GM19043 (cell line): ENCODE results near the gene ZNF687.
A peak's percentile ranks its signal among the peaks of the same experiment; 100 is the strongest.

Experiments used
- ATAC-seq: cut with Tn5 transposase; IDR thresholded peaks from one replicate; pipeline ENCODE4 v1.9.1; 2021; ENCODE audit warnings: low read depth; ENCODE audit not compliant: unreplicated experiment

The ZNF687 gene

GRCh38 chr1:151311589-151312331 lies 29.7 kb downstream of the ZNF687 start:
- ATAC-seq, result no peak

DNA sequence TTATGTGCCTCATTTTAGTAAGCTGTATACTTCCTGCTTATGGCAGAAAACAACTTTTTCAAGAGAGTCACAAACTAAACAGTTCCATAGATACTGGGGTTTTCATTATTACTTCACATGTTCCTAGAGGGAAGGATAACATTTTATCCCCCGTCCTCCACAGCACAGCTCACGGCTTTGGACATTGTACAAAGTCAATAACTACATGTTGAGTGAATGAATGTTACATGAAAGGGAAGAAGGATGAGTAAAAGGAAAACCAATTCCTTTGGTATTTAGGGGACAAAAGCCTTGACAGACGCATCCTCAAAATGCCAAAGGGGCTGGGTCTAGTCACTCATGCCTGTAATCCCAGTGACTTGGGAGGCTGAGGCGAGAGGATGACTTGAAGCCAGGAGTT lies 30.3 kb downstream of the ZNF687 start:
- no peak for ATAC-seq

- no peak for ATAC-seq
Observed at GRCh38 chr1:151312826-151313225, 30.7 kb downstream of the ZNF687 start.

- no peak for ATAC-seq
Observed at GRCh38 chr1:151313501-151313900, 31.4 kb downstream of the ZNF687 start.

DNA sequence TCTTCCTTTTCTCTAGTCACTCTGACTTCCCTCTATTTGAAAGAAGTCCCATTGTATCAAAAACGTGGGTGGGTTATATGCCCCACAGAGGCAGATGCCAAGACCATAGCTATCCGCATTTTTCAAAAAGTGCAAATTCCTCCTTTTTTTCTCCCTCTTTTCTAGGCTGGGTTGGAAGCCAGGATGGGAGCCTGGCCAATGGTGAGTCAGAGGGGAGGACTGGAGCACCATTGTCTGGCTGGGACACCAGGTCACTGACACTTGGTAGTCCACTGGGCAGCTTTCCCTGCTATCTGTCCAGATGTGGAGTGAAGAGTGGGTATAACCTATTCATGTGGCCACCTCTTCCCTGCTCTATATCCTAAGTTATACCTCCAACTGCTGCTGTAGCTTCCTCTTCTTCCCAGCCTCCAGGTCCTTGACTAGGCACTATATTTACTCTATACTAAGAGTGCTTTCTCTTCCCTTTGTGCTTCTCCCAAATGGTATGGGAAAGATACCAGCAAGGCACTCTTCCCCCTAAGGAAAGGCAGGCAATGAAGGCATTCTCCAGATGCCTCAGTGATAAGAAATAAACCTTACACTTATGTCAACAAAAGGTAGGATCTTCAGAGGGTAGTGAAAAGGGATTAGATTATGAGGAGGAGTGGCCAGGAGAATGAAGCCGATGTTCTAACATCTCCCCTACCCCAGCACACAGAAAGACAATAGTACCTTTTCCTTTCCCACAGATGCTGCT lies 32.2 kb downstream of the ZNF687 start:
- no peak for ATAC-seq

GRCh38 chr1:151315565-151316235 lies 33.6 kb downstream of the ZNF687 start:
- ATAC-seq, result no peak

- ATAC-seq, result no peak
Observed at GRCh38 chr1:151318975-151319374, 36.9 kb downstream of the ZNF687 start.

DNA sequence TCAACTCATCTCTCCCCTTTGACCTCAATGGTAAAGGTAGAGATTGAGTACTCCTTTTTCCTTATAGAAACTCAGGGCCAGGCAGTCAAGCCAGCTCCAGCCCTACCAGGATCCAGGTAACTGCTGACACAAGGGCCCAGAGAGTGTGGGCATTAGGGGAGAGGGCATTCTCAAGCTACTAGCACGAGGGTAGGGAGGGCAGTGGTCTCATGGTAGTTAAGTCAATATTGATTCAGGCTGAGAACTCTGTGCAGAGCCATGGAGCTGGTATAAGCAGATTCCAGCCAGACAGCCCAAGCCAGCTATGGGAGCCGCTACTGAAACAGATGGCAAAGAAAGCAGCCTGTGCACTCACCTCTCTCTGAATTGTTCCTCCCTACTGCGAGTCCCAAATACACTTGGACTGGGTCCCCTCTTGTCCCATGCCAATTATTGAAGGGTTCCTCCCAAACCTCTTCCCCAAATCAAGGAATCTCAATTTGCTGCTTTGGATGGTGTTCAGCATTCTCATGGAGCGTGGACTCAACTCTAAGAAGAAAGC lies 42.4 kb downstream of the ZNF687 start:
- no peak for ATAC-seq

- ATAC-seq, result no peak
Observed at GRCh38 chr1:151325231-151325630, 43.1 kb downstream of the ZNF687 start.

- ATAC-seq, result no peak
Observed at GRCh38 chr1:151325646-151326429, 43.7 kb downstream of the ZNF687 start.

DNA sequence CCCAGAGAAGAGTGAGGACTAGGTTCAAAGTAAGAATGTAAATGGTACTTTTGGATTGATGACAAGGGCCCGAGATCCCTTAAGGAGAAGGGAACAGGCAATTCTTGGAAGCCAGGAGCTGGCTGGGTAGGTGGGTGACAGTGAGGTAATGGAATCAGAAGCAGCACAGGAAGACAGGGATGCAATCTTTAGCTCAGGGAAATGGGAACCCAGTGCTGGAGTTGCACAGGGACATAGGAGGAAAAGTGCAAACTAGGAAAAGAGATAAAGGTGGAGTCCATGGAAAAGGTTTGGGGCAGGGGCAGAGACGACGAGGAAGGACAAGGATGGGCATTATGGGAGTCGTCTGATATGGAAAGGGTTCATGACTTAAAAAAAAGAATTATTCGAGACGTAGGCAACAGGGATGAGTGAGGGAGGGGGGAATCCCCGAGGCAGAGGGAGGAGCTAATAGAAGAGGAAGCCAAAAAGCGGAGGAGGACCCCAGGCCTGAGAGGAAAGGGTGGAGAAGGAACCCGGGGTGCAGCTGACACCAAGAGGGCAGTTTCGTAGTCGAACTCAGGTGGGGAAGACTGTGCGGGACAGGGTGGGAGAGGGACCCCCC lies 44.6 kb downstream of the ZNF687 start:
- ATAC-seq, result peak; percentile 40

DNA sequence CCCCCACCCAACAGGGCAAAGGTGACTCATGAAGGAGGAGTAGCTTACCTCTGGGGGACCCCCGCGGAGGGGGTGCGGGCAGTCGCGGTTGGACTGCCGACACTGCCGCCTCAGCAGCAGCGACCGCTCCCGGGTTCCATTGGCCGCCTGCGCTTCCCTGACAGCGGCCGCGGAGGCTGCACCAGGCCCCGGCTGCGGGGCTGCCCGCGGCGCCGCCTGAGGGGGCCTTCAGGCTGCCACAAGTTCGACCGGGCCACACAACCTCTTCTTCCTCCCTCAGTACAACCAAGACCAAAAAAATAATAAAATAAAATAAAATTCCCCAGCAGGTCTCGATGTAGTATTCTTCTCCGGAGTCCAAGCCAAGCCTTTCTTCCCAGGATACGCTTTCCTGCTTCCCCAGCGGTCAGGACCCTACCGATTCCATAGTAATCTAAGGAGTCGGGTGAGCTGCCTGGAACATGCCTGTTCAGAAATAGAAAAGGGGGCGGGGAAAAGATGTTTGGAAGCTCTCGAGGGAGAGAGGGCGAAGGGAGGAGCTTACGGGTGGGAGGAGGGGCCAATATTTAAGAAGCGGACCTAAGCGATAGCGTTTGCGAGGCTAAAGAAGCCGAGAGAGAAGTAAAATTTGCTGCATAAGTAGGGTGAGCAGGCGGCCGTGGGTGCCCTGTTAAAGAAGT lies 45.3 kb downstream of the ZNF687 start, which contains the start of gene PI4KB:
PI4KB (minus strand) TSS at position 194 of the 680 bp plus-strand sequence. CDS start 10,935 bp downstream, outside the sequence.
- peak; percentile 81 for ATAC-seq

DNA sequence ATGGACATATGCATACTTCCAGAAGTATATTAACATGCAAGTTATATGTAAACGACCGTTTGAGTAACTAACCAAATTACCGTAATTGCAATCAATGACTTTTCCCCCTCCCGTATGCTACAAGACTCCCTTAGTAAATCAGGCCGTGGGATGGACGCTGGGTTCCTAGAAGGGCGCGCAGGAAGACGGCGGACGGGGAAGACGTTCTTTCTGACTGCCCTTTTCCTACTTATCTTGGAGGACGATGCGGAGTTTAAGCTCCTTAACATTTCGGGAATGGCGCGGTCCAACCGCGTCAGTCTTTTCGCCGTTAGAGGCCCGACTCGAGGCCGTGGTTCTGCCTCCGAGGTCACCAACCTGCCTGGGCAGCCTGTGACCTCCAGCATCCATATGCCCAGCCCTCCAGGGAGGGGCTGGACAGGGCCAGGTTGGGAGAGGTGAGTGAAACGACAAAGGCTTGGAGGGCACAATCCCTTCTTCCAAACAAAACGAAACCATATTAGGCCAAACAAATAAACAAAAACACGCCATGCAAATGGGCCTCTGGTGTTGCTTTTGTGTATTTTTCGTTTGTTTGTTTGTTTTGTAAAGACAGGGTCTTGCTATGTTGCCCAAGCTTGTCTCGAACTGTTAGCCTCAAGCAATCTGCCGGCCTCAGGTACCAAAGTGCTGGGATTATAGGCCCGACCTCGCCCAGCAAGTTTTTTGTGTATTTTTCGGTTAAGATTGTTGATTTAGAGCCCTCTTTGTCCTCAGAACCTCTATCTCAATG lies 46.0 kb downstream of the ZNF687 start:
- no peak for ATAC-seq

GRCh38 chr1:151334822-151335221 lies 52.7 kb downstream of the ZNF687 start:
- ATAC-seq, result no peak

- ATAC-seq, result no peak
Observed at GRCh38 chr1:151336556-151336955, 54.5 kb downstream of the ZNF687 start.

GRCh38 chr1:151340870-151341754 lies 59.0 kb downstream of the ZNF687 start:
- no peak for ATAC-seq
